ENCODE measurements around the gene EVC. TPM values are rescaled to one million over a fixed set of nuclear protein-coding genes. Genes with fewer than 3 reads are reported as not detected.

EVC gene
- total and polyA plus RNA-seq, 2 of the 4 experiments (the other 2 are of a cell fraction): 16.8 to 18.9 TPM

- no peak overlapping the region; the same call in 1 of the 2 replicates for H4K5ac ChIP-seq (ENCODE audit: low read depth, low read length)
- intact Hi-C loops (cut with micrococcal nuclease) (no loop called here), in situ Hi-C loops (cut with MboI; ENCODE audit: low sequenced_read_pairs) (no loop called here), dilution Hi-C loops (cut with HindIII; ENCODE audit: low sequenced_read_pairs, unreplicated experiment) (no loop called here)
- H3K56ac ChIP-seq (ENCODE audit: extremely low read depth, insufficient read depth, low read length): peak overlapping the region; percentile 61
- ATAC-seq (ENCODE audit: low read depth) (no peak; the same call in 1 of the 2 replicates), DNase-seq (no peak)
- peak overlapping the region; percentile 52; the same call in 1 of the 2 replicates for H3K4ac ChIP-seq (ENCODE audit: low read depth, low read length)
- no CpG with 5 or more reads among the region's 5 CpGs for WGBS, 2 experiments (ENCODE audit: extremely low coverage in 2 of 2, insufficient read length in 1 of 2)
- no peak overlapping the region for H3K4me3 ChIP-seq (ENCODE audit: insufficient read depth, low read depth, low read length)
- H2BK20ac ChIP-seq (ENCODE audit: low read depth, low read length): peak overlapping the region; percentile 8; the same call in 1 of the 2 replicates
- no peaks in the 10 kb centered on the region for H3K27me3 ChIP-seq (ENCODE audit: control insufficient read depth, insufficient read depth, low read length)
- H3K23ac ChIP-seq (ENCODE audit: low read depth, low read length): peak overlapping the region; percentile 1; the same call in 1 of the 2 replicates
- H2AK9ac ChIP-seq (replicated peaks; ENCODE audit: low read depth, low read length, poor library complexity): peak overlapping the region; percentile 22
- BruUV-seq (replicated peaks): no TSS peak
- H3K18ac ChIP-seq (ENCODE audit: low read depth, low read length): peak overlapping the region; percentile 36; the same call in 1 of the 2 replicates
- peak overlapping the region; percentile 46; the same call in 1 of the 2 replicates for H3K27ac ChIP-seq (ENCODE audit: insufficient read depth, low read length)
- peak overlapping the region; percentile 18 to 69; a peak in 3 of 4 replicates for H4K8ac ChIP-seq (ENCODE audit: low read depth in 2 of 2, low read length in 2 of 2)
- H2BK5ac ChIP-seq (ENCODE audit: low read depth, low read length, poor library complexity, severe bottlenecking): peak overlapping the region; percentile 59
- peak overlapping the region; percentile 48; the same call in 1 of the 2 replicates for H4K91ac ChIP-seq (ENCODE audit: insufficient read depth, low read depth, low read length)
- peaks cover 43 to 76% of the 10 kb centered on the region in 2 experiments for H3K79me1 ChIP-seq (ENCODE audit: low read depth in 1 of 2, low read length in 2 of 2)
- H4K20me1 ChIP-seq (ENCODE audit: insufficient read depth, low read length): peaks cover 58% of the 10 kb centered on the region
- H3K36me3 ChIP-seq (ENCODE audit: control insufficient read depth, insufficient read depth, low read length): peaks cover 30% of the 10 kb centered on the region
- TF ChIP-seq CTCF (conservative IDR thresholded peaks at IDR 0.05; ENCODE audit: low read depth, low read length) (no peak), CHD1 (IDR thresholded peaks at IDR 0.05; ENCODE audit: low read depth, low read length) (no peak), FOS (IDR thresholded peaks at IDR 0.05; ENCODE audit: low read depth, low read length) (no peak), MAFK (IDR thresholded peaks at IDR 0.05; ENCODE audit: low read depth, low read length) (no peak), POLR2A (IDR thresholded peaks at IDR 0.05; ENCODE audit: low read depth, low read length) (no peak)
- TF ChIP-seq, protein P1, sequence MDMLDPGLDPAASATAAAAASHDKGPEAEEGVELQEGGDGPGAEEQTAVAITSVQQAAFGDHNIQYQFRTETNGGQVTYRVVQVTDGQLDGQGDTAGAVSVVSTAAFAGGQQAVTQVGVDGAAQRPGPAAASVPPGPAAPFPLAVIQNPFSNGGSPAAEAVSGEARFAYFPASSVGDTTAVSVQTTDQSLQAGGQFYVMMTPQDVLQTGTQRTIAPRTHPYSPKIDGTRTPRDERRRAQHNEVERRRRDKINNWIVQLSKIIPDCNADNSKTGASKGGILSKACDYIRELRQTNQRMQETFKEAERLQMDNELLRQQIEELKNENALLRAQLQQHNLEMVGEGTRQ (IDR thresholded peaks at IDR 0.05; ENCODE audit: low read depth, low read length): no peak
- TF ChIP-seq, protein P2, sequence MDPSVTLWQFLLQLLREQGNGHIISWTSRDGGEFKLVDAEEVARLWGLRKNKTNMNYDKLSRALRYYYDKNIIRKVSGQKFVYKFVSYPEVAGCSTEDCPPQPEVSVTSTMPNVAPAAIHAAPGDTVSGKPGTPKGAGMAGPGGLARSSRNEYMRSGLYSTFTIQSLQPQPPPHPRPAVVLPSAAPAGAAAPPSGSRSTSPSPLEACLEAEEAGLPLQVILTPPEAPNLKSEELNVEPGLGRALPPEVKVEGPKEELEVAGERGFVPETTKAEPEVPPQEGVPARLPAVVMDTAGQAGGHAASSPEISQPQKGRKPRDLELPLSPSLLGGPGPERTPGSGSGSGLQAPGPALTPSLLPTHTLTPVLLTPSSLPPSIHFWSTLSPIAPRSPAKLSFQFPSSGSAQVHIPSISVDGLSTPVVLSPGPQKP (IDR thresholded peaks at IDR 0.05; ENCODE audit: borderline replicate concordance, low read depth, low read length): no peak
- H3K14ac ChIP-seq (replicated peaks; ENCODE audit: low read depth, low read length): no peak overlapping the region; the same call in 1 of the 2 replicates
- no peak overlapping the region for H2AFZ ChIP-seq (replicated peaks; ENCODE audit: low read length, poor library complexity)
- ChIA-PET CTCF (interaction anchor here (0.6 to 1.0 kb wide), 2 partner anchors 9 to 69 kb away, joined by 3 read pairs; no protein-coding TSS in a partner anchor), POLR2A (ENCODE audit: unreplicated experiment) (interaction anchor here (1.4 kb wide), 1 partner anchor 11 kb away, joined by 3 read pairs; the partner anchor contains the start of gene EVC)
- H2BK15ac ChIP-seq (ENCODE audit: low read depth, low read length): peak overlapping the region; percentile 66; the same call in 2 of the 3 replicates
- H3K9ac ChIP-seq (ENCODE audit: low read depth, low read length): no peak overlapping the region
- H2AK5ac ChIP-seq (ENCODE audit: low read depth, low read length): peak overlapping the region; percentile 36; the same call in 1 of the 2 replicates
- peaks cover 22% of the 10 kb centered on the region for H3K4me1 ChIP-seq (ENCODE audit: control insufficient read depth, insufficient read depth, low read length)
- H3K9me1 ChIP-seq (ENCODE audit: insufficient read depth, low read length): peaks cover 39% of the 10 kb centered on the region
- no peaks in the 10 kb centered on the region for H3K9me3 ChIP-seq (ENCODE audit: control insufficient read depth, insufficient read depth, low read length)
- peak overlapping the region; percentile 58 for H2BK120ac ChIP-seq (ENCODE audit: low read depth, low read length)
- H3K4me2 ChIP-seq (ENCODE audit: low read depth, low read length): peak overlapping the region; percentile 28
Observed at GRCh38 chr4:5721923-5722322, 10.9 kb downstream of the EVC start.

Measured in IMR-90 (cell line).